Activated naive CD4-positive, alpha-beta T cell treated with anti-CD3 and anti-CD28 coated beads, Interleukin-2, amount 50 U/mL, for 16 hours (primary cell): Measurements from ENCODE around the gene PRKCE.

ENCODE experiments used
- DNase-seq: peaks from one replicate; pipeline ENCODE4 v3.0.0-alpha.2; 2020

Gene PRKCE

GRCh38 chr2:45919711-45920111 is 268.2 kb downstream of the PRKCE start:
- DNase-seq = no peak

GRCh38 chr2:45921921-45922320 is 270.4 kb downstream of the PRKCE start:
- no peak for DNase-seq

GRCh38 chr2:45922577-45922988 is 271.1 kb downstream of the PRKCE start:
- no peak for DNase-seq

GRCh38 chr2:45923701-45924100 is 272.2 kb downstream of the PRKCE start:
- no peak for DNase-seq

- DNase-seq = no peak
These were observed 273.6 kb downstream of the PRKCE start for GRCh38 chr2:45925026-45925425.

- DNase-seq = no peak
These were observed 274.3 kb downstream of the PRKCE start for GRCh38 chr2:45925636-45926366.

GRCh38 chr2:45928946-45929345 is 277.5 kb downstream of the PRKCE start:
- no peak for DNase-seq

- DNase-seq = no peak
These were observed 278.4 kb downstream of the PRKCE start for GRCh38 chr2:45929674-45930395.

- no peak for DNase-seq
These were observed 278.9 kb downstream of the PRKCE start for GRCh38 chr2:45930396-45930792.

- DNase-seq = no peak
These were observed 281.0 kb downstream of the PRKCE start for GRCh38 chr2:45932278-45932975.

- peak; percentile 27 for DNase-seq
These were observed 284.5 kb downstream of the PRKCE start for GRCh38 chr2:45935791-45936622.

- no peak for DNase-seq
These were observed 285.1 kb downstream of the PRKCE start for GRCh38 chr2:45936623-45936979.

- DNase-seq = no peak
These were observed 286.5 kb downstream of the PRKCE start for GRCh38 chr2:45937990-45938389.

GRCh38 chr2:45938649-45939511 is 287.4 kb downstream of the PRKCE start:
- DNase-seq = no peak

GRCh38 chr2:45941531-45942236 is 290.2 kb downstream of the PRKCE start:
- DNase-seq = no peak

GRCh38 chr2:45942237-45942738 is 290.8 kb downstream of the PRKCE start:
- no peak for DNase-seq

- no peak for DNase-seq
These were observed 292.0 kb downstream of the PRKCE start for GRCh38 chr2:45943219-45944044.

GRCh38 chr2:45944074-45944473 is 292.6 kb downstream of the PRKCE start:
- DNase-seq = no peak

GRCh38 chr2:45945302-45945717 is 293.8 kb downstream of the PRKCE start:
- no peak for DNase-seq

GRCh38 chr2:45946023-45946422 is 294.5 kb downstream of the PRKCE start:
- DNase-seq = no peak
